ENCODE measurements around the gene TBX21.

TBX21 gene

GRCh38 chr17:47762728-47763127 is 29.7 kb downstream of the TBX21 start:
- no peak for TF ChIP-seq NFIC (IDR thresholded peaks at IDR 0.05)
- TF ChIP-seq CREB1 (IDR thresholded peaks at IDR 0.05; ENCODE audit: low read depth): no peak
- no peak for TF ChIP-seq FOXM1 (IDR thresholded peaks at IDR 0.05; ENCODE audit: borderline replicate concordance, low read depth)
- TF ChIP-seq MAX (IDR thresholded peaks at IDR 0.05): no peak
- no peak for TF ChIP-seq TCF12 (IDR thresholded peaks at IDR 0.05; ENCODE audit: low read depth)
- TF ChIP-seq TAF1 (IDR thresholded peaks at IDR 0.05; ENCODE audit: low read depth): no peak
- TF ChIP-seq CEBPB (IDR thresholded peaks at IDR 0.05): no peak
- no peak for TF ChIP-seq YY1 (IDR thresholded peaks at IDR 0.05; ENCODE audit: low read depth)
- no peak for TF ChIP-seq USF1 (IDR thresholded peaks at IDR 0.05)
- TF ChIP-seq REST (IDR thresholded peaks at IDR 0.05; ENCODE audit: low read depth): no peak
- TF ChIP-seq EP300 (IDR thresholded peaks at IDR 0.05; ENCODE audit: borderline replicate concordance): no peak
- TF ChIP-seq TEAD4 (IDR thresholded peaks at IDR 0.05): no peak
- TF ChIP-seq EGR1 (IDR thresholded peaks at IDR 0.05): no peak
- no peak for TF ChIP-seq ZBTB7A (IDR thresholded peaks at IDR 0.05; ENCODE audit: low read depth)
- TF ChIP-seq RAD21 (IDR thresholded peaks at IDR 0.05; ENCODE audit: low read depth): no peak

GRCh38 chr17:47763913-47764582 is 31.0 kb downstream of the TBX21 start:
- TF ChIP-seq RAD21 (IDR thresholded peaks at IDR 0.05; ENCODE audit: low read depth) (no peak), MAX (IDR thresholded peaks at IDR 0.05) (no peak)

- TF ChIP-seq USF1 (IDR thresholded peaks at IDR 0.05) (0 out of 2 replicates have a peak, but pooled peaks have one; percentile 11), CREB1 (IDR thresholded peaks at IDR 0.05; ENCODE audit: low read depth) (no peak)
These were observed 41.3 kb downstream of the TBX21 start for GRCh38 chr17:47774331-47774730.

- TF ChIP-seq CEBPB (IDR thresholded peaks at IDR 0.05): no peak
- no peak for TF ChIP-seq RAD21 (IDR thresholded peaks at IDR 0.05; ENCODE audit: low read depth)
- no peak for TF ChIP-seq TCF12 (IDR thresholded peaks at IDR 0.05; ENCODE audit: low read depth)
These were observed 42.0 kb downstream of the TBX21 start for GRCh38 chr17:47774987-47775580.

GRCh38 chr17:47776330-47777197 is 43.5 kb downstream of the TBX21 start:
- TF ChIP-seq RAD21 (IDR thresholded peaks at IDR 0.05; ENCODE audit: low read depth): peak; percentile 66
- TF ChIP-seq MAX (IDR thresholded peaks at IDR 0.05): no peak

GRCh38 chr17:47778184-47778635 is 45.2 kb downstream of the TBX21 start:
- TF ChIP-seq MAX (IDR thresholded peaks at IDR 0.05) (no peak), CEBPB (IDR thresholded peaks at IDR 0.05) (no peak), YY1 (IDR thresholded peaks at IDR 0.05; ENCODE audit: low read depth) (no peak), ZBTB7A (IDR thresholded peaks at IDR 0.05; ENCODE audit: low read depth) (no peak), TCF12 (IDR thresholded peaks at IDR 0.05; ENCODE audit: low read depth) (no peak), CREB1 (IDR thresholded peaks at IDR 0.05; ENCODE audit: low read depth) (no peak), EP300 (IDR thresholded peaks at IDR 0.05; ENCODE audit: borderline replicate concordance) (no peak), TEAD4 (IDR thresholded peaks at IDR 0.05) (no peak)

- TF ChIP-seq REST (IDR thresholded peaks at IDR 0.05; ENCODE audit: low read depth) (no peak), USF1 (IDR thresholded peaks at IDR 0.05) (no peak), EP300 (IDR thresholded peaks at IDR 0.05; ENCODE audit: borderline replicate concordance) (no peak), MAX (IDR thresholded peaks at IDR 0.05) (no peak), EGR1 (IDR thresholded peaks at IDR 0.05) (no peak), RAD21 (IDR thresholded peaks at IDR 0.05; ENCODE audit: low read depth) (no peak), ZBTB7A (IDR thresholded peaks at IDR 0.05; ENCODE audit: low read depth) (no peak), YY1 (IDR thresholded peaks at IDR 0.05; ENCODE audit: low read depth) (no peak), FOXM1 (IDR thresholded peaks at IDR 0.05; ENCODE audit: borderline replicate concordance, low read depth) (no peak), CEBPB (IDR thresholded peaks at IDR 0.05) (no peak), TCF12 (IDR thresholded peaks at IDR 0.05; ENCODE audit: low read depth) (no peak), TEAD4 (IDR thresholded peaks at IDR 0.05) (no peak), CREB1 (IDR thresholded peaks at IDR 0.05; ENCODE audit: low read depth) (no peak), TAF1 (IDR thresholded peaks at IDR 0.05; ENCODE audit: low read depth) (no peak), NFIC (IDR thresholded peaks at IDR 0.05) (no peak)
These were observed 48.4 kb downstream of the TBX21 start for GRCh38 chr17:47781397-47781796.
